Kidney (tissue), 14 donors: ENCODE results near the gene C4orf33. TPM values are rescaled to one million over a fixed set of nuclear protein-coding genes. Genes with fewer than 3 reads are reported as not detected.

Source experiments
- DNase-seq, 5 donors: peaks; one replicate each; pipeline ENCODE4 v3.0.0-alpha.2; 2013 to 2020
- FAIRE-seq: peaks from 2 replicates; lab custom pipeline; 2012; peaks lifted over from hg19 to GRCh38; lab: Jason Lieb, UNC
- H3K27ac ChIP-seq, 2 donors: one replicate each; pipeline ENCODE4 v1.7.0; 2013; ENCODE audit warnings: low read depth in 2 of 2, low read length in 2 of 2, inconsistent platforms in 1 of 2
- H3K27me3 ChIP-seq: one replicate; pipeline ENCODE4 v1.7.1; 2013; ENCODE audit warnings: low read length, inconsistent platforms; ENCODE audit not compliant: control insufficient read depth, insufficient read depth
- H3K36me3 ChIP-seq, 3 donors: one replicate each; pipeline versions ENCODE4 v1.7.0 to v1.7.1; 2013; ENCODE audit warnings: low read length in 3 of 3, control low read depth in 1 of 3, inconsistent platforms in 1 of 3; ENCODE audit not compliant: insufficient read depth in 3 of 3, control insufficient read depth in 2 of 3
- H3K4me1 ChIP-seq, 3 donors: one replicate each; pipeline versions ENCODE4 v1.7.0 to v1.7.1; 2013; ENCODE audit warnings: low read length in 3 of 3, inconsistent platforms in 1 of 3, low read depth in 1 of 3; ENCODE audit not compliant: control insufficient read depth in 2 of 3, insufficient read depth in 2 of 3
- H3K4me3 ChIP-seq, 3 donors: one replicate each; pipeline versions ENCODE4 v1.7.0 to v1.8.1; 2013; ENCODE audit warnings: low read length in 3 of 3, control low read depth in 1 of 3, inconsistent platforms in 1 of 3
- H3K9ac ChIP-seq, 3 donors: one replicate each; pipeline versions ENCODE4 v1.7.0 to v1.7.1; 2013; ENCODE audit warnings: low read length in 3 of 3, control low read depth in 1 of 3, inconsistent platforms in 1 of 3
- H3K9me3 ChIP-seq, 3 donors: one replicate each; pipeline versions ENCODE4 v1.7.0 to v1.7.1; 2013; ENCODE audit warnings: low read length in 3 of 3, control low read depth in 1 of 3, inconsistent platforms in 1 of 3; ENCODE audit not compliant: control insufficient read depth in 2 of 3, insufficient read depth in 1 of 3
- CTCF ChIP-seq: IDR thresholded peaks from 3 replicates; pipeline ENCODE4 v1.5.1; 2012; ENCODE audit warnings: mild to moderate bottlenecking, moderate library complexity, borderline replicate concordance; ENCODE audit not compliant: insufficient read depth; ENCODE audit errors: extremely low read depth
- intact Hi-C: fragments of 100-400 bp; cut with DNase I; formaldehyde crosslinking; loops from one replicate; pipeline ENCODE4 v1.11.1; 2022
- polyA plus RNA-seq: library from polyadenylated mRNA; stranded (reverse); fragments of 350-450 nt; fragmentation: Illumina TruSeq; extraction: RNeasy Lipid Tissue Mini Kit (QIAGEN cat#74804); gene quantifications from one replicate; pipeline ENCODE4 v1.2.3, GENCODE V29; 2014; ENCODE audit warnings: low read depth, low replicate concordance; ENCODE audit not compliant: insufficient read depth
- total RNA-seq: library from RNA; stranded (reverse); fragmentation: NEBNext Ultra II Directional; extraction: Animal tissue kit (Norgen Biotek cat#: 25700); gene quantifications from one replicate; pipeline ENCODE4 v1.2.1, GENCODE V29; 2021
- donor health status: control.
- donor health status: control.
- donor health status: control.
- donor health status: control.
- donor health status: control.
- donor health status: DM: yes; HTN: yes; CAD: no.
- donor health status: Normal renal cell carcinoma (clear cell type).

C4orf33 gene
- total and polyA plus RNA-seq, 2 donors from 2014 or later, result 13.6 to 26.7 TPM

GRCh38 chr4:129144755-129145206, 48.8 kb downstream of the C4orf33 start:
- intact Hi-C loops, result no loop called here
- no peak overlapping the region for H3K9ac ChIP-seq
- no peak for TF ChIP-seq CTCF
- no peaks in the 10 kb centered on the region for H3K27me3 ChIP-seq
- no peak overlapping the region for H3K4me3 ChIP-seq
- H3K27ac ChIP-seq, result no peak overlapping the region
- no peaks in the 10 kb centered on the region for H3K9me3 ChIP-seq
- no peak for FAIRE-seq
- no peaks in the 10 kb centered on the region for H3K36me3 ChIP-seq
- DNase-seq, result no peak
- no peaks in the 10 kb centered on the region for H3K4me1 ChIP-seq

- H3K9me3 ChIP-seq, result no peaks in the 10 kb centered on the region
- DNase-seq (no peak), FAIRE-seq (no peak)
- H3K27me3 ChIP-seq, result no peaks in the 10 kb centered on the region
- no peak overlapping the region for H3K4me3 ChIP-seq
- no peaks in the 10 kb centered on the region for H3K4me1 ChIP-seq
- H3K9ac ChIP-seq, result no peak overlapping the region
- no peaks in the 10 kb centered on the region for H3K36me3 ChIP-seq
- TF ChIP-seq CTCF, result no peak
- intact Hi-C loops, result no loop called here
- H3K27ac ChIP-seq, result no peak overlapping the region
These were observed 49.3 kb downstream of the C4orf33 start for GRCh38 chr4:129145222-129145730.

GRCh38 chr4:129146639-129147038, 50.7 kb downstream of the C4orf33 start:
- intact Hi-C loops, result no loop called here
- Histone ChIP-seq H3K9me3 (no peaks in the 10 kb centered on the region), H3K4me3 (no peak overlapping the region), H3K27ac (no peak overlapping the region), H3K4me1 (no peaks in the 10 kb centered on the region), H3K36me3 (no peaks in the 10 kb centered on the region), H3K9ac (no peak overlapping the region), H3K27me3 (no peaks in the 10 kb centered on the region)
- TF ChIP-seq CTCF, result no peak
- DNase-seq (no peak), FAIRE-seq (no peak)

- no peak overlapping the region for H3K27ac ChIP-seq
- H3K36me3 ChIP-seq, result no peaks in the 10 kb centered on the region
- no peaks in the 10 kb centered on the region for H3K9me3 ChIP-seq
- no peak overlapping the region for H3K9ac ChIP-seq
- FAIRE-seq (no peak), DNase-seq (no peak)
- H3K4me1 ChIP-seq, result no peaks in the 10 kb centered on the region
- H3K4me3 ChIP-seq, result no peak overlapping the region
- H3K27me3 ChIP-seq, result no peaks in the 10 kb centered on the region
- intact Hi-C loops, result no loop called here
- TF ChIP-seq CTCF, result no peak
These were observed 52.9 kb downstream of the C4orf33 start for GRCh38 chr4:129148892-129149291.
